NCI-H69 (cell line): ENCODE measurements around the gene GRIPAP1.

ENCODE experiments used
- DNase-seq: peaks from one replicate; lab custom pipeline; 2025; lab: John Stamatoyannopoulos, UW

The GRIPAP1 gene, protein sequence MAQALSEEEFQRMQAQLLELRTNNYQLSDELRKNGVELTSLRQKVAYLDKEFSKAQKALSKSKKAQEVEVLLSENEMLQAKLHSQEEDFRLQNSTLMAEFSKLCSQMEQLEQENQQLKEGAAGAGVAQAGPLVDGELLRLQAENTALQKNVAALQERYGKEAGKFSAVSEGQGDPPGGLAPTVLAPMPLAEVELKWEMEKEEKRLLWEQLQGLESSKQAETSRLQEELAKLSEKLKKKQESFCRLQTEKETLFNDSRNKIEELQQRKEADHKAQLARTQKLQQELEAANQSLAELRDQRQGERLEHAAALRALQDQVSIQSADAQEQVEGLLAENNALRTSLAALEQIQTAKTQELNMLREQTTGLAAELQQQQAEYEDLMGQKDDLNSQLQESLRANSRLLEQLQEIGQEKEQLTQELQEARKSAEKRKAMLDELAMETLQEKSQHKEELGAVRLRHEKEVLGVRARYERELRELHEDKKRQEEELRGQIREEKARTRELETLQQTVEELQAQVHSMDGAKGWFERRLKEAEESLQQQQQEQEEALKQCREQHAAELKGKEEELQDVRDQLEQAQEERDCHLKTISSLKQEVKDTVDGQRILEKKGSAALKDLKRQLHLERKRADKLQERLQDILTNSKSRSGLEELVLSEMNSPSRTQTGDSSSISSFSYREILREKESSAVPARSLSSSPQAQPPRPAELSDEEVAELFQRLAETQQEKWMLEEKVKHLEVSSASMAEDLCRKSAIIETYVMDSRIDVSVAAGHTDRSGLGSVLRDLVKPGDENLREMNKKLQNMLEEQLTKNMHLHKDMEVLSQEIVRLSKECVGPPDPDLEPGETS

DNA sequence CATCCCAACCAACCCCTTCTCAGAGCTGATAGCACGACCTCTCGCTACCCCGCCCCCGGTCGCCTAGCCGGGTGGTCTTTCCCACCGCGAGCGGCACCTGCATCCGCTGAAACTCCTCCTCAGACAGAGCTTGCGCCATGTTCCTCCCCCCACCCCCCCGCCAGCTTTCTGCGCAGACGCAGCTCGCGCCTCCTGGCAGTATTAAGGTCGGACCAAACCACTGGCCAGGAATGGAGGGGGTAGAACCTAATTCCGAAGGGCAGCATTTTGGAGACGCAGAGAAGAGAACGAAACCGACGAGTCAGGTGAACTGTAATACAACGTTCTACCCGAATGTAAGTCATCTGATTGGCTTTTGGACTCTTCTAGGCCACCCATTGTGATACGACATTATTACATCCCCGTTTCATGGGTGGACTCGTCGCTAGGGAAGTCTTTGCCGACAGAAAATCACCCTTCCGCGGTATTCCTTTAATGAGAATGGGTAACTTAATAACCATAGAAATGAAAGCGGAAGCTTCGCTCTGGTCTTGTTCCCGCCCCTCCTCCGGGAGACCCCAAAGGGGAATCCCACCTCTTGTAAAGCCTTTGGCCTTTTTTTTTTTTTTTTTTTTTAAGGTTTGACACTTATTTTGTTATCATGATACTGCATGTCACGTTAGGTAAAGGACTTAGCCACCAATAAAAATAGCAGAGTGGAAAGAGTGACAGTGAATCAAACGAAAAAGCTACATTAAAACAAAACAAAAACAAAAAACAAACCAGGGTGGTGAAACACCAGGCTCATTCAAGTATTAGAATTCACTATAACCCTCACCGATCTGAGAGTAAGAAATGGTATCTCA, at the start of gene GRIPAP1:
TSS of gene GRIPAP1 (minus strand) at position 174 of the 845 bp plus-strand sequence. CDS start at position 139, 35 bp downstream.
- peak; percentile 92 for DNase-seq

DNA sequence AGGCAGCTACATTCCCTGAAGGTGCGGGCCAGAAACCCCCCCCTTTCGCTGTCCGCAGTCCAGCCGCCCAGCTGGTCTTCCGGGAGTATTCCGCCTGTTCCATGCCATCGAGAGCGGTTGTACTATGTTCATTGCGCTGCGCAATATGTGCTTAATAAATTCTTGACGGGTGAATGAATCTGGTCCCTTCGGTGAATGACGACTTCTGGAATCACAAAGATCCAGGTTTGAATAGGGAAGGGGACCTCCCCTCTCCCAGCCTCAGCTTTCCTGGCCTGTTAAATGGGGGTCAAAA, 41.9 kb upstream of the GRIPAP1 start:
- DNase-seq = no peak

DNA sequence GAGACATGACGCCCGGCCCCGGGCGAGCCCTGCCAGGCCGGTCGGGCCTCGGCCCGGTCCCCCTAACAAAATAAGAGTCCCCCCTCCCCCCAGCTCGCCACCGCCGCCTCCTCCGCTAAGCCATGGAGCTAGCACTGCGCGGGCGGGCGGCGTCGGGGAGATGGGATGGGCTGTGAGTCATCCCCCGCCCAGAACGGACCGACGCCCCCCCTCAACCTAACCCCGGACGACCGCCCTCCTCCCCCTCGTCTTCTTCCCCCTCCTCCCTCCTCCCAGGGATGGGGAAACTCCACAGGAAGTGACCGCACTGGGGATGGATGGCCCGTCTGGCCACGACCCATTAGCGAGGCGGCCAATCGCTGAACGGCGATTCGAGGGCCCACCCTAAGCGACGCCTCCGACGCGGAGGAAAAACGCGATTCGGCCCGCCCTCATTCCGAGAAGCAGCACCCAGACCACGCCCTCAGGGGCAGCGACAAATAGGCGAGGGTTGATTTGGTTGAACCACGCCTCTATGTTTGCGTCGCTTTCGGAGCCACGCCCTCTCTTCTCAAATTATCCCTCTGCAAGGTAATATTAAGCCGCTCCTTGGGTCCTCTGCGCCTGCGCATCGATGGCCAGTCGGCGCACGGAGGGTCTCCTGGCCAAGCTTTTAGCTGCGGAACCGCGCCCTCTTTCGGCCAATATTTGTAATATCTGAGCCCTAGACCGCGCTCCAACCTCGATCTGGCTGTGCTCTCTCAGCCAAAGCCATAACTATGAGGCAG, 41.3 kb upstream of the GRIPAP1 start, which contains the start of gene TFE3:
TSS of gene TFE3 (minus strand) at position 138 of the 767 bp plus-strand sequence. CDS start at position 7, 131 bp downstream.
- peak; percentile 98 for DNase-seq

DNA sequence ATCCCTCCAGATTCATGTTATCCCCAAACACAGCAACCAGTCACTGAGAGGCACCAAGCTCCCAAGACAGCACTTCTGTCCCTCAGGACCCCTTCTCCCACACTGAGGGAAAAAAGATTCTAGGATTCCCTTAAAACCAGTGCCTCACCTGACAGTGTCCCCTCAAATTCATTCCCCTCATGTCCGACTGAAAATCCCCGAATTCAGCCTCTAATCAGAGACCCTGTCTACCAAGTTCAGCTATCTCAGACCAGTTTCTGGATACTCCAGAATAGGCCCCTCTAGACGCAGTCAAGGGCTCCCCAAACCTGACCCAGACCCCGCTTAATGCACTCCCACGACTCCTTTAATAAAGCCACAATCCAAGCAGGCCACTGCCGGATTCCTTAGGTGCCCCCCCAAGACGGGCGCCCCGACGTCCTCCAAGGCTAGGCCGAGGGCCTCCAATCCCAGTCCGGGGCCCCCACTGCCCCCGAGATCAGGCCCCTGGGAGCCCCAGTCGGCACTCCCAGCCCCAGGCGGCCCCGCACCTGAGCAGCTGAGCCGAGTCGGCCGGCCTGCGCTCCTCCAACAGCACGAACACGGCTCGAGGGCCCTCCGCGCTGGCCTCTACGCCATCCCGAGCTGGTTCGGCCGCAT, 40.6 kb upstream of the GRIPAP1 start:
- DNase-seq = no peak

DNA sequence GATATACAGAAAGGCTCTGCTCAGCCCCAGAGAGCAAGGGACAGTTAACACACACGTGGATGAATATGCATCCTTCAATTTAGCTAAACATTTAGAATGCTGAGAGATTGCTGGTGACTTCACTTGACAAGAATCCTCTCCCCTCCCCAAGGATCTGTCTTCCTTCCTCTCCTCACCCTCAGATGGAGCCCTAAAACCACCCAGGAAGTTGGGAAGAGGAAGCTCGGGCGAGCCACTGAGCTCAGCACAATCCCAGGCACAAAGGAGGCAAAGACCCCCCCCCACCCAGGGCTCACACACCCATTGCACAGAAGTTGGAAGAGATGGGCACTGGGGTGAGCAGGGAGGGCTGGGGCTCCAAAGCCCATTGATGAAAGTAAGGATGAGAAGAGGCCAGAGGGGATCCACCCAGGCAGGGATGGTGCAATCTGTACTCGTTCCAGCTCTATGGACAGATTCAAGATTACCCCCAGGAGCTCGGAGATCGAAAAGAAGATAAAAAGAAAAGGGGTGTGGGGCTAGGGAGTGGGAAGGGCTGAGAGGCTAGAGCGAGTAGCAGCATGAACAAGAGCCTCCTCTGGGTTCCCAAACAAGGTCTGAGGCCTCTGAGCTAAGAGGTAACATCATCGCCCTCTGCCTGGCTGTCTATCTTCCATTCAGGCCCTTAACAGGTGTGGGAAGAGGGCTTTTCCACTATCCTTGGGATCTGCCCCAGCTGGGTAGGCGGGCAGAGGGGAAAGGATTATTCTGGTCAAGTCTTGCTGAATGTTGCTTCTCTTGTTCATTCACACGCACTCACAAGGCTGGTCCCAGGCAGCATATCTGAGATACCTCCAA, 39.9 kb upstream of the GRIPAP1 start:
- DNase-seq = peak; percentile 40

DNA sequence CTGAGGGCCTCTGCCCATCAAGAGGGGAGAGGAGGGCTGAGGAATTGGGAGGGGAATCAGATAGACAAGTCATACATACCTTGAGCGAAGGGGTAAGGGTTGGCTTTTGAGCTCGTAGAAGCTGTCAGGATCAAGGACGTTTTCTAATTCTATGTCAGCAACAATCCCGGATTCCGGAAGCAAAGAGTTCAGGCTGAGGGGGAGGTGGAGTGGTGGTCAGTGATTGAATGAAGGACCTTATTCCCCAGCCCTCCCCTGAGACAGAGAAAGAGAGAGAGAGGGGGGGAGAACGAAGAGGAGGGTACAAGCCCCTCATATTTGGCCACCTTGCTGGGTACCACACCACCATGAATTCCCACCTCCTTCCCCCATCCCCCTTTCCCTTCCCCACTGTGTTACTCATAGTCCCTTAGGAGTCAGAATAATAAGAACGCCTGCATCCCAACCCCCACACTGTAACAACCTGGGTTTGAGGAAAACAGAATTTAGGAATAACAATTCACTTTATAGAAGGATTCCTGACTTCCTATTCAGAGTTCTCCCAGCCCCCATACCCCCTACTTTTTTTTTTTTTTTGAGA, 38.4 kb upstream of the GRIPAP1 start:
- DNase-seq = no peak

DNA sequence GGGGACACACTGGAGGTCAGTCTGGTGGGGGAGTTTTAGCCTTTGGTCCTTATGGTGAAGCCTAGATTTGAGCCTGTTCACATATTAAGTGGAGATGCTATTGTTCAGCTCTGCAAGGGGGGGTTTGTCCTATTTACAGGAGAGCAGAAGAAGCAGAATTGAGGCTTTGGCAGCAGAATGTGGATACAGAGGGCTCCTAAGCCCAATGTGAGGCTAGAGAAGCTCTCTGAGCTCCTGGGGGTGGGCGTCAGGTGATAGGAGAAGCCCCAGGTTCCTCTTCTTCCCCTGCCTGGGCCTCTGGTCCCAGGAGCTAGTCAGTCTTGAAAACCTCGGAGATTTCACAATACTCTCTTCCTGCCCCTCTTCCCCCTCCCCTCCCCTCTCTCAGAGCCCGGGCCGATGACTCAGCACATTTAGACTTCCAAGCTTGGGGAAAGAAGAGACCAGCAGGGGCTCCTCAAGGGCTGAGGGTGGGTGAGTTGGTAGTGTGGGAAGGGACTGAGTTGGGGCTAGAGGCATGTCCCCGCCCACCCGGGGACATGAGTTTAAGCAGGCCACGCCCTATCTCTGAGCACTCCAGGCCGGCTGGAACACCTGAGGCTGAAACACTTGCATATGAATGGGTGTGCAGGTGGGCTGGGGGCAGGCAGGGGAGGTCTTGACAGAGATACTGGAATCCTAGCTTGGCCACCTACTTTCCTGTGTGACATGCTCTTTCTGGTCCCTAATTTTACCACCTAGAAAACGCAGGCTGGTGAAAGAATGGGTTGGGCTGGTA, 37.7 kb upstream of the GRIPAP1 start:
- DNase-seq = peak; percentile 86

DNA sequence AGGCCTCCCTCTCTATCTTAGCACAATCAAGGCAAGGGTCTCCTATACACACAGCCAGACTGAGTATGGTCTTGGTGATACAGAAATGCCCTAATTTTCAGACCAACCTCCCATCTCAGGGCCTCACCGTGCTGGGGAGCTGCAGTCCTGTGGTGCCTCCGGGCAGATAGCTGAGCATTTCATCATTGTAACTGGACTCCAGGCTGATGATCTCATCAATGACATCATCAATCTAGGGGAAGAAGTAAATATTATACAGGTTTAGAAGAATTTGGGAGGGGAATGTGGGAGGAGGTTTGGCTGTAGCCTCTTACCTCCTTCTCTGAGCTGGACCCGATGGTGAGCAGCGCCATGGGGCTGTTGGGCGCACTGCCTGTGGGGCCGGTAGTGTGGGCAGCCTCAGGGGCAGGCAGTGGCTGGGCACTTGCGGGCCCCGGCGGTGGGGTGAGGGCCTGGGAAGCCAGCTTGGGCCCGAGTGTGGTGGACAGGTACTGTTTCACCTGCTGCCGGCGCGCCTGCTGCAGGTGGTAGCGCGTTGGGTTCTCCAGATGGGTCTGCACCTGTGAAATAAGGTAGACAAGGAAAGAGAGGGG, 35.9 kb upstream of the GRIPAP1 start:
- no peak for DNase-seq

DNA sequence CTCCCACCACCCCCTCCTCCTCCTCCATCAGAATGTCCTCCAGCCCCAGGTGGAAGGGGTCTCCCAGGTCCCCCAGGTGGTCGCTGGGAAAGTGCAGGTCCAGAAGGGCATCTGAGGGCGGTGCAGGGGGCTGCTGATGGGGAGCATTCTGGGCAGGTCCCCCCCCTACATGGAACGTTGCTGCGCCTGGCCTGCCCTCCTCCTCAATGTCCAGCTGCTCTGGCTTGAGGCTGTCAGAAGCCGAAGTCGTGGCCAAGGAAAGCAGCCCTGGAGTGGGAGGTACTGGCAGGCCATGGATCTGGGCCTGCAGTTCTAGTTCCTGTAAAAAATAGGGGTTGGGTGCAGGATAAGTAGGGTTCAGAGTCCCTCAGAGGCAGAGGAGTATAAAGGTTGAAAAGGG, 28.2 kb upstream of the GRIPAP1 start:
- no peak for DNase-seq

DNA sequence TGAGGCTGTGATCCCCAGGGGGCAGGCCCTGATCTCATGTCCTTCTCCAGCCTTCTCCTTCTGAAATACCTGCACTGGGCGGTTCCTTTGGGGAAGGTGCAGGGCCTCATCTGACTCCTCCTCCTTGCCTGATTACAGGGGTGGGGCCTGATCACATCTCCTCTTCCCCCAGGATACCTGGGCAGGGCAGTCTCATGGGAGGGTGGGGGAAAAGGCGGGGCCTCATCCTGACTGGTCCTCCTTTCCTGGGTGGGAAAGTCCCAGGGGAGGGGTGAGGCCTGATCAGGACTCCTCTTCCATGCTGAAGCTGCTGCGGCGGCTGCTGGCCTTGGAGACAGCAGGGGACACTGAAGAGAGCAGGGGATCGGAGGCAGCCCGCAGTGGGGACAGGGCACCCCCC, 27.8 kb upstream of the GRIPAP1 start:
- peak; percentile 26 for DNase-seq

DNA sequence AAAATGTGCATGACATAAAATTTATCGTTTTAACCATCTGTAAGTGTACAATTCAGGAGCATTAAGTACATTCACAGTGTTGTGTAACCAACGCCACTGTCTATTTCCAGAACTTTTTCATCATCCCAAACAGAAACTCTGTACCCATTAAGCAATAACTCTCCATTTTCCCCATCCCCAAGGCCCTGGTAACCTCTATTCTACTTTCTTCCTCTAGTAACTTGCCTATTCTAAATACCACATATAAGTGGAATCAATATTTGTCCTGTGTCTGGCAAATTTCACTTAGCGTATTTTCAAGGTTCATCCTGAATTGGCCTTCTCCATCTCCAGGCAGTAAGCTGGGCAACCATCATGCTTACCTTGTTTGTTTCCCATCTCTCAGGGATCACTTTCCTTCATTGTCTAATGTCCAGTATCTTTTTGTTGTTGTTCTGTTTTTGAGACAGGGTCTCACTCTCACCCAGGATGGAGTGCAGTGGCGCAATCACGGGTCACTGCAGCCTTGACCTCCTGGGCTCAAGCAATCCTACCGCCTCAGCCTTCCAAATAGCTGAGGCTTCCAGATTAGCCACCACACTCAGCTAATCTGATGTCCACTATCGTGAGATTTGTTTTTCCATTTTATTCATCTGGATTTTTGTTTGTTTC, 17.7 kb upstream of the GRIPAP1 start:
- DNase-seq = no peak

DNA sequence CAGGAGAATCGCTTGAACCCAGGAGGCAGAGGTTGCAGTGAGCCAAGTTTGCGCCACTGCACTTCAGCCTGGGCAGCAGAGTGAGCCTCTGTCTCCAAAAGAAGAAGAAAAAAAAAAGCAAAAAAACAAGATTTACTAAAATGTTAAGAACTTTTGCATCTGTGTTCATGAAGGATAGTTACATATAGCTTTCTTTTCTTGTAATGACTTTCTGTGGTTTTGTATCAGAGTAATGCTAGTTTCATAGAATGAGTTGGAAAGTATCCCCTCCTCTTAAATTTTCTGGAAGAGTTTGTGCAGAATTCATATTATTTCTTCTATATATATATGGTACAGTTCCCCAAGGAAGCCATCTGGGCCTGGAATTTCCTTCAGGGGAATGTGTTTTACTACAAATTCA, 17.0 kb upstream of the GRIPAP1 start:
- no peak for DNase-seq

DNA sequence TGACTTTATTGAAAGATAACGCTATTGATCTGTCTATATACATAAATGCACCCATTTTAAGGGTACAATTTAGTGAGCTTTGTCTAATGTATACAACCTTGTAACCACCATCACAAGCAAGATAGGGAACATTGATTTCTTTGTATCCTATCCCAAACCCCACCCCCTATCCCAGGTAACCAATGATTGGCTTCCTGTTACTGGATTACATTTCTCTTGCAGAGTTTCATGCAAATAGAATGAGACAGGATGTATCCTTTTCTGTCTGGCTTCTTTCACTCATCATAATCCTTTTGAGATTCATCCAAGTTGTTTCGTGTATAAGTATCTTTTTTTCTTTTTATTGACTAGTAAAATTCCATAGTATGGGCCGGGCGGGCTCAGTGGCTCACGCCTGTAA, 1.6 kb upstream of the GRIPAP1 start:
- no peak for DNase-seq

DNA sequence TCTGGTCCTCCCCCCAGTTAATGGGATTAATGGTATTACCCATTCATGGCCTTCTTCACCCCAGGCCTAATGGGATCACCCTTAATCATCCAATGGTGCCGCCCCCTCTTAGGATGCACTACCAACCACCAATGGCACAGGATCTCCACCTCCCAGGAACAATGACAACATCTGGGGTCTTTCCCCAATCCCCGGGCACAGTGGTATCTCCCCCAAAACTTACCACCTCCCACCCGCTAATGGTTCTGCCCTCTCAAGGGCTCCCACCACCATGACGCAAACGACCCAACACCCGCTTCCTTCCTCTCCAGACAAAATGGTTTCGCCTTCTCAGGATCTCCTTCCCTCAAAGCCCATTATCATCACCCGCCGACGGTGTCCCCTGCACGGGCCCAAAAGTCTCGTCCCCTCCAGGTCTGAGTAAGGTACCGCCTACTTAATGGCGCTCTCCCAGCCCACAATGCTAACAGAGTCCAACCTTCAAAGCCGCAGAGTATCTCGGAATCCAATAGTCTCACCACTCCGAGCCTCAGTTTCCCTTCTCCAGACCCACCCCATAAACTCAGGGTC, 458 bp downstream of the GRIPAP1 start:
- DNase-seq = peak; percentile 42

DNA sequence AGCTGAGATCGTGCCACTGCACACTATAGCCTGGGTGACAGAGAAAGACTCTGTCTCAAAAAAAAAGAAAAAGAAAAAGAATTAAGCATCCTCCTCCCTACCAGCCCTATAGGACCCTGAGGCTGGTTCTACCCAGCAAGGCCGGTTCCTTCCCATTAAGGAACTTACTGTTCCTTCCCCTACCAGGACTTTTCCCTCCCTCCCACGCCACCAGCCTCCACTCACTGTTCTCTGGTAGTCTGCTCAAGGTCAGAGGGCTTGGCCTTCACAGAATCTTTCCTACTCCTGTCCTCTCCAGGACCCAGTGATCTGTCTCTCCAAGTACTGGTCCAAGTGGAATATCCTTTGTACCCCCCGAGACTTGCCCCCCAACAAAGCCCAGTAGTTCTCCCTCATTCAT, 1.4 kb downstream of the GRIPAP1 start:
- DNase-seq = no peak

DNA sequence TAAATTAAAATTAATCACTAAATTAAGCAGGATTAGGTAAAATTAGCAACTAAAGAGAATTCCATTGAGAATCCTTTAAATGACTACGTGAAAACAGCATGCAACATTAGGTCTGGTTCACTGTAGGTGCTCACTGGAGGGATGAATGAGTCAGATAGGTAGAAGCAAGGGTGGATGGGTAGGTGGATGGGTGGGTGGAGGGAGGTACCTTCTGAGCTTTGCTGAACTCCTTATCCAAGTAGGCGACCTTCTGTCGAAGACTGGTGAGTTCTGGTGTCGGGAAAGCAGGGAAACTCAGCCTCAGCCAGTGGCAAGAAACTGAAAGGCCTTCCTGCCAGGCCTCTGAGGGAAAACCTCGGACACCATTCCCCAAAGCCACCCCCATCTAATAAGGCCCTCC, 3.0 kb downstream of the GRIPAP1 start:
- no peak for DNase-seq

DNA sequence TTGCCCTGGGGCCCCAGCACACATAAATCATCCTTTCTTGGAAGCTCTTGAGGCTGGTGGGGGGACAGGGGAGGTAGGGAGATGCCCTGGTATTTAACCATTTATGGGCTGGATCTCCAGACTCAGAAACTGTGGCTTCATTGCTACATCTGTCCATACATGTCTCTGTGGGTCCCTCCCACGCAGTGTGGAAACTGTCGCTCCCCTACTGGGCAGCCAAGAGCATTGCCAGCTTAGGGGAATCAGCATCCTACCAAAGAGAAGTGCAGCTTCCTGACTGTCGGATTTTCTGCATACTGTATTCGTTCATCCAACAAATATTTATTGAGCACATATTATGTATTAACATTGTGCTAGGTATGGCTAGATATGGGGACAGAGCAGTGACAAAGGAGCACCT, 3.7 kb downstream of the GRIPAP1 start:
- DNase-seq = no peak

DNA sequence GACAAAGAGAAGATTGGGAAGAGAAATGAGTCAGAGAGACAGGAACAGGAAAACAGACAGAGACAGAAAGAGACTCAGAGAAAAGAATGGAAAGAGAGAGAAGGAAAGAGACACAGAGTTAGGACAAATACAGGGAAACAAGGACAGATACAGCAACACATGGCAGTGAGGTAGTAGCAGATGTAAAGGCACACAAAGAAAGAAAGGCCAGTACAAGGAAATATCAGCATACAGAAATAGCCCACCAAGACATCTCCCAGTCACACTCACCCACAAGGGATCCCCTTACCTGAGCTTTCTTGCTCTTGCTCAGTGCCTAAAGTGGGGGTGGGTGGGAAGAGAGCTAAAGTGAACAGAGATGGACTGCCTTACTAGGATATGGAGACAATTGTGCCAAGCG, 4.2 kb downstream of the GRIPAP1 start:
- DNase-seq = no peak
